NCI-H2029 (cell line): ENCODE measurements around the gene DTWD2.
A peak's percentile ranks its signal among the peaks of the same experiment; 100 is the strongest.
"Not testable (repeated sequence)": the region's sequence is repeated elsewhere in the genome, so short reads cannot be mapped to it uniquely, and the experiment has no call there.

Experiments used
- DNase-seq: peaks from one replicate; lab custom pipeline; 2025; lab: John Stamatoyannopoulos, UW

DTWD2 gene, protein sequence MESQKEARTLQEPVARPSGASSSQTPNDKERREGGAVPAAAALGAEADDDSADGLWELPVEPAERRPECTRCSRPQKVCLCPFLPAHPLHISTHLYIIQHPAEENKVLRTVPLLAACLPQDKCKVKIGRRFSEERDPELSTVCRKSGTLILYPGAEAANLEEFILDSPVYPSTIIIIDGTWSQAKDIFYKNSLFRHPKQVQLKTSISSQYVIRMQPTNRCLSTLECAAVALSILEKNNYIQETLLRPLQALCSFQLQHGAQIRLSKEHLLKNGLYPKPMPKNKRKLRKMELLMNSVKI

DNA sequence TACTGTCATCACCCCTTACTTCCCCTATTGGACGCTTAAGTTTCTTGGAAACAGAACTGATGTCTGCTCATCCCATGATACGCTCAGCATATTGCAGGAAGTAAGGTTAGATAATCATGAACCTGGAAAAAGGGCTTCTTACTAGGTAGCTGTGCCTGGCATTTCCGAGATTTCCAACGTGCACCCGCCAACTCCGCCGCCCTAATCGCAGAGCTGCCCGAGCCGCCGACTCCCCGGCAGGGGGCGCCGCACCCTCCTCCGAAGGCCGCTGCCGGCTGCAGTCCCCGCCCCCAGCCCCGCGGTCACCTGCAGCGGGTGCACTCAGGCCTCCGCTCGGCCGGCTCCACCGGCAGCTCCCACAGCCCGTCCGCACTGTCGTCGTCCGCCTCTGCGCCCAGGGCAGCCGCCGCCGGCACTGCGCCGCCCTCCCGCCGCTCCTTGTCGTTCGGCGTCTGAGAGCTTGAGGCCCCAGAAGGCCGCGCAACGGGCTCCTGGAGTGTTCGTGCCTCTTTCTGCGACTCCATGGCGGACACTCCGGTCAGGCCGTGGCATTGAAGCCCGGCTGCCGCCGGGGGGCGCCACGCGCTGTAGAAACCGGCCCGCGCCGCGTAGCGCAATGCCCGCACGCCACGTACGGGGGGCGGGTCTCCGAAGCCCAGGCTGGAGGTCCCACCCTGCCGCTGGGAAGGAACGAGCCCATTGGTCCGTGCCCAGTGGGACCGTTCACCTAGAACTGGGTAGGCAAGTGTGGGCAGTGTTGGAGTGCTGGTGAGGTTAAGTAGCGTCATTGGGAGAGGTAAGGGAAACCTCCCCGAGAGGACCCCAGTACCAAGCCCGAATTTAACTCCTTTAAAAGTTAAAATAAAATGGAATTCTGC is at the start of gene DTWD2:
Gene DTWD2, minus strand, starts transcription at position 560 of the 878 bp plus-strand sequence. Its CDS starts 36 bp downstream, at position 524.
- peak; percentile 86 for DNase-seq

GRCh38 chr5:119037496-119038215 is 49.3 kb upstream of the DTWD2 start:
- DNase-seq, result no peak

DNA sequence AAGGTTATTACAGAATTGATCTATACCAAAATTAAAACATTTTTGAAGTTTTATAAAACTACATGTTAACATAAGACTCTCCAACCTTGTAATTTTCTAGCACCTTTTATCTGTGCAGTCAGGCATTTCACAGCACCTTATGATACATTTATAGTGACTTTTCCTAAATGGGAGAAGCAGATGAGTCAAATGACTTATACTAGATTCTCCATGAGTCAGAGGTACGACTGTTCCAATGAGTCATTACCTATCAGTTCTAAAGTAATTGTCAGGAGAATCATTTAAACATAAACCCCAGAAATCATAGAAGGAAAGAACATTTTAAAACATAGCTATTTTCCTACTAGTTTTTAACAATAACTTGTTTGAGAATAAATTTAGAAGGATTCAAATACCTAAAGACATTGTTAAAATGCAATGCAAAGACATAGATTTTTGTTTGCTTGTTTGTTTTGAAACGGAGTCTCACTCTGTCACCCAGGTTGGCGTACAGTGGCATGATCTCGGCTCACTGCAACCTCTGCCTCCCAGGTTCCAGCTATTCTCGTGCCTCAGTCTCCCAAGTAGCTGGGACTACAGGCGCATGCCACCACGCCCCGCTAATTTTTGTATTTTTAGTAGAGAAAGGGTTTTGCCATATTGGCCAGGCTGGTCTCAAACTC is 47.9 kb upstream of the DTWD2 start:
- no peak for DNase-seq

- no peak for DNase-seq
These were observed 44.8 kb upstream of the DTWD2 start for GRCh38 chr5:119033135-119033534.

DNA sequence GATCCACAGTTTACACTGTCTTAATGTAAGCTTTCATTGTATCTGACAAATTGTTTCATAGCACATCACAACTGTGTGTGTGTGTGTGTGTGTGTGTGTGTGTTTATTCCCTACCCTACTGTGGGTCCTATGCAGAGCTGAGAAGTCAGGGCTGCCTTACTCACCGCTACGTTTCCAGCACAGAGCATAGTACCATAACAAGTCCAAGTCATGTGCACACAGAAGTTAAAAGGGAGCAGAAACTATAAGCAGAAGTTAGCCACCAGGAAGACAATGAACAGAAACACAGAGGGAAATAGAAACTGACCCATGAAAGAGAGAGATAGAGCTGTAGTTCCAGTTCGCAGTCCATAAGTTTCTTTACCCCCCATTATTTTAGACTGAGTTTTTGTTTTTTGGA is 44.3 kb upstream of the DTWD2 start:
- no peak for DNase-seq

- DNase-seq, result no peak
These were observed 43.6 kb upstream of the DTWD2 start for GRCh38 chr5:119031905-119032304.

DNA sequence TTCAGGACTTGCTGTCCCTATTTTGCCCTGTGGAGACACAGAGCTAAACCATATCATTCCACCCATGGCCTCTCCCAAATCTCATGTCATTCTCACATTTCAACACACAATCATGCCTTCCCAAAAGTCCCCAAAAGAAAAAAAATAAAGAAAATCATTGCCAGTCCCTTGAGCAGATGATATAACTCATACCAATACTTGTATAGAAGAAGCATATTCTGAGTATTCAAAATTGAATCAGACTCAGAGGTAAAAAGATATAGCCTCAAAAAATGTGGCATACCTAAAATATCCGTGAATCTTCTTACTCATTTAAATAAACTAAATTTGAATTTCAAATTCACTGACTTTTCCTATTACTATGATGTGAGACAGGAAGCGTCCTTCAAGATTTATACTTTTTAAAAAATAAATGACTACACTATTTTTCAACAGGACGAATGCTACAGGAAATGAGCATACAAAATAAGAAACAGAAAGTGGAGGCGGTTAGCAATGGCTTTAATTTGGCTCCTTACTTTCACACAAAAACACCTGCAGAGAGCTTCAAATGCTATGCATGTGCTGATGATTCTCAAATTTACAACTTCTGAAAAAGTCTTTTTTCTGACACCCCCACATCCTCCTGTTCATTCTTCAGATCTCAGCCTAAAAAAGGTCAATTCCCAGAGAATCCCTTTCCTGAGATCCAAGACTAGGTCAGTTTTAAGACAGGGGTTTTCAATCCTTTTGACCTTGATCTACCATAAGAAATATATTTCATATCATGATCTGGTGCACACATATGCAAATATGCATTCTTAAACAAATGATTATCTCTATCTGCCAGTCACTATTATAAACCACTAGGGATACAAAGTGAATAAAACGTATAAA is 42.9 kb upstream of the DTWD2 start:
- no peak for DNase-seq

DNA sequence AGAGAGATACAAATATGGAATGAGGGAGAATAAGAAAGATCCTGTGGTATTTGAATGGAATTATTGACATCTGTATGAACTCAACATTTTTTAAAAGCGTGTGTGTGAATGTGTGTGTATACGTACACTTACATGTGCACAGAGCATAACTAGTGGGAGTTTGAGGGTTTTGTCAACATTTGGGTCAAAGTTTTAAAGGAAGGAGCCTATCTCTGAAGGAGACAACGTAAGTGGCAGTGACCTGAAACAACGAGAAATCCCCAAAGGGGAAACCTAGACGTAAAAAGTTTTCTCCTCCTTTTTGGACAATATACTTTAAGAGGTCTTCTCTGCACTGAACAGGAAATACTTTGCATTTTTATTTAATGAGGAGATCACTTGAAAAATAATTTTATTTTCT is 40.2 kb upstream of the DTWD2 start:
- no peak for DNase-seq

DNA sequence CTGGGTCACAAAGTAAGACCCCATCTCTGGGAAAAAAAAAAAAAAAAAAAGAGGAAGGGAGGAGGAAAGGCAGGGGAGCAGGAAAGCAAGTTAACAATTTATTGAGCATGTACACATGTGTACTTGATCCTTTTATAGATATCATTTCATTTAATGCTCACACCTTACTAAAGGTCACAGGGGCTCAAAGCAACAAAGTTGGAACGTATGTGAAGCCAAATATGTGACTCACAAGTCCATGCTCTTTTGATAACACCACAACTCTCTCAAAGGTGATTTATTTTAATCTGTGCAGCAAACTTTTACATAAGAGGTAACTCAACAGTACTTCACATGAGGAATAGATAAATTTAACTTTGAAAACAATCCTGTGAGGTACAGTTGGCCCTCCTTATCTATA is 34.4 kb upstream of the DTWD2 start:
- DNase-seq, result no peak

DNA sequence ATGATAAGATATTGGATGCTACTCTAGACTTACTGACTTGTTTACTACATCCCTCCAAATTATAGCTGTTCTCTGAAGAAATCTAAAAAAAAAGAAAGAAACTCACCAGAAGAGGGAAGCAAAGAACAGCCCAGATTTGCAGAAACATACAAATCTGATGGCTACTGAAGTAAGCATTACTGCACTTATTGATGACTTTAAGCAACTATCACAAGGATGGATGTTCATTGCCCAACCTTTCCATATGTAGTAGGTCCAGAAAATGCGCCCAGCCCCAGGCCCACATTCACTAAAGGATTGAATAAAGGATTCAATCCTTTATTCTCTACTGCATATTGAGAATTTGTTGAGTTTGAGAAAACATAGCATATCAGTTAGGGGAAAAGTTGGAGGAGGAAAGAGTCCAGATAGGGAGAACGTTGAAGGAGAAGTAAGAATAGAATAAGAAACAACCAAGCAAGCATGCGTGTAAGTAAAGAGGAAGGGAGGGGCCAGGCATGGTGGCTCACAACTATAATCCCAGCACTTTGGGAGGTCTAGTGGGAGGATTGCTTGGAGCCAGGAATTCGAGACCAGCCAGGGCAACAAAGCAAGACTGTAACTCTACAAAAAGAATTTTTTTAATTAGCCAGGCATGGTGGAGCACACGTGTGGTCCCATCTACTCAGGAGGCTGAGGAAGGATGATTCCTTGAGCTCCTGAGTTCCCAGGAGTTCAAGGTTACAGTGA is 33.8 kb upstream of the DTWD2 start:
- no peak for DNase-seq

- no peak for DNase-seq
These were observed 32.9 kb upstream of the DTWD2 start for GRCh38 chr5:119021149-119021732.

- DNase-seq, result no peak
These were observed 31.6 kb upstream of the DTWD2 start for GRCh38 chr5:119019949-119020348.

DNA sequence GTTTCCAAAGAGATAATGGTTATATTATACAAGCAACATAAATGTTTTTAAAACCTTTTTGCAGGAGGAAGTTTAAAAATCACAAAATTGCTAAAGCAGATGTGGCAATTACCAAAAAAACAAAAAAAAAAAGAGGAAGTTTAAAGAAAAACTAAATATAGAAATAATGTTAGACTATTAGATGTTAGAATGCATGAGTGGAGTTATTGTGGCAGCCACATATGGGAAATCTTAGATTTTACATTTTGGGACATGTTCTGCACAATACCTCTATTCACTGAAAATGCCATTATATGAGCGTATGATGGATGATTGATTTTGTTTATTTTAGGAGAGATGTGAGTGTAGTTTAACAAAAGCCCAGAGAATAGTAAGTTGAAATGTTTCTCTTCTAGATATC is 31.2 kb upstream of the DTWD2 start:
- no peak for DNase-seq

DNA sequence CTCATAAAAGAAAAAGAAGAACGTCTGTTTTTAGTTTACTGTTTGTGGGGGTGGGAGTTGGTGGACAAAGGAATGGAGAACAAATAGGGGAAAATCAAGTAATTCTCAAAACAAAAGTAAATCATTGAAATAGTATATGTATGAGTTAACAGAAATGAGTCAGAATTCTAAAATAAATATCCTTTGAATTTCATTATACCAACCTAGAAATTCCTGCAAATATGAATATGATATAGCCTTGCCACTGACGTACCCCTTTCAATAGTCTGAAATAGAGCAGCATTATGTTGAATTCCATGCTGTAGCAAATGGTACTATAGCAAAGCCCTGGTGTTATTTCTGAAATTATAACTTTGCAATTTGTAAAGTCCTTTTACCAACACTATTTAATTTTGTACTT is 29.6 kb upstream of the DTWD2 start:
- DNase-seq, result no peak

DNA sequence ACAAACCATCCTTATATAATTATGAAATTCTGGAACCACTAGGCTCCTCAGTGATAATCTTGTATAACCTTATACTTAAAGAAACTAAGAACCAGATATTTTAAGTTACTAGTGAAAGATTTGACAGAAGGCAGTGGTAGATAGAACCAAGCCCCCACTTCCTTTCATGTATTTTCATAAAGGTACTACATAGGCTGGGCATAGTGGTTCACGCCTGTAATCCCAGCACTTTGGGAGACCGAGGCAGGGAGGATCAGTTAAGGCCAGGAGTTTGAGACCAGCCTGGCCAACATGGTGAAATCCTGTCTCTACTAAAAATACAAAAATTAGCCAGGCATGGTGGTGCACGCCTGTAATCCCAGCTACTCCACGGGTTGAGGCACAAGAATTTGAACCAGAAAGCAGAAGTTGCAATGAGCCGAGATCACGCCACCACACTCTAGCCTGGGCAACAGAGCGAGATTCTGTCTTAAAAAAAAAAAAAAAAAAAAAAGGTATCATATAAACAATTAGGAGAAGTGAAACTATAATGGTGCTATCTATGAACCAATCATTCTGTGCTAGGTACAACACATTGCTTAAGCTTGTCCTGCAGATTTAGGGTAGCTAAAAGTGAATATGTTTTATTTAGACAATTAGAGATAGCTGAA is 27.9 kb upstream of the DTWD2 start:
- DNase-seq, result no peak

GRCh38 chr5:119011186-119011585 is 22.8 kb upstream of the DTWD2 start:
- DNase-seq, result no peak

DNA sequence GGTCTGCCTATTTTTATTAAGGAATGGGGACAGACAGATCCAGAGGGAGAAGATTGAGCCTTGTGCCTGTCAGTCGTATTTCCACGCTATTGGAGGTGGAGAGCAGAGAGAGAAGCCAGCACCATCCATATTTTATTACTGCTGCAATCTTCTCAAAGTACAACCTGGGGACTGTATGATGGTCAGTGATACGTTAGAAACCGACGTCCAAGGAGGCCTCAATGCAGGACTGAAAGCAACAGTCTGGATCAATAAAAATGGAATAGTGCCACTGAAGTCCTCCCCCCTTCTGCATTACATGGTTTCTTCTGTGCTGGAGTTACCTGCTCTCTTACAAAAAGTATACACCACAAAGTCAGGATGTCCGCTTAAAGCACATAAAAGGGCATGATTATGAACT is 21.9 kb upstream of the DTWD2 start:
- DNase-seq, result no peak

- no peak for DNase-seq
These were observed 20.8 kb upstream of the DTWD2 start for GRCh38 chr5:119009131-119009530.

- DNase-seq, result no peak
These were observed 11.3 kb upstream of the DTWD2 start for GRCh38 chr5:118999696-119000095.

GRCh38 chr5:118998861-118999260 is 10.5 kb upstream of the DTWD2 start:
- not testable (repeated sequence) for DNase-seq
